Progenitor cell of endocrine pancreas (in vitro differentiated cells): ENCODE measurements around the gene ARAP1. TPM values are rescaled to one million over a fixed set of nuclear protein-coding genes. Genes with fewer than 3 reads are reported as not detected.

ENCODE experiments used
- DNase-seq: peaks from one replicate; pipeline ENCODE4 v3.0.0; 2021; ENCODE audit warnings: low spot score; ENCODE audit not compliant: unreplicated experiment
- H3K27ac Mint-ChIP-seq: 2 replicates; pipeline ENCODE4 v1.8.0; 2021; ENCODE audit warnings: mild to moderate bottlenecking, moderate library complexity, mixed read lengths
- H3K27me3 Mint-ChIP-seq: 2 replicates; pipeline ENCODE4 v1.8.0; 2021; ENCODE audit warnings: mixed read lengths
- H3K36me3 Mint-ChIP-seq: 2 replicates; pipeline ENCODE4 v1.8.0; 2022; ENCODE audit warnings: mixed read lengths; ENCODE audit not compliant: insufficient read depth
- H3K4me1 Mint-ChIP-seq: 2 replicates; pipeline ENCODE4 v1.8.0; 2021; ENCODE audit warnings: low read depth, mixed read lengths
- H3K4me3 Mint-ChIP-seq: 2 replicates; pipeline ENCODE4 v1.8.0; 2021; ENCODE audit warnings: low read depth, mild to moderate bottlenecking, moderate library complexity, mixed read lengths
- H3K9me3 Mint-ChIP-seq: 2 replicates; pipeline ENCODE4 v1.8.0; 2021; ENCODE audit warnings: low read depth, mixed read lengths
- total RNA-seq: library from RNA; stranded (reverse); gene quantifications from 2 replicates; pipeline ENCODE4 v1.2.1, GENCODE V29; 2021
- TF ChIP-seq, protein P1 (sequence below): fragments of 200-600 bp; sonication (generic); IDR thresholded peaks from one replicate; pipeline ENCODE4 v1.5.0; 2021; ENCODE audit warnings: antibody characterized with exemption, mild to moderate bottlenecking; ENCODE audit not compliant: unreplicated experiment

The ARAP1 gene
- total RNA-seq, 1 donor from 2014 or later, result 86.7 TPM

DNA sequence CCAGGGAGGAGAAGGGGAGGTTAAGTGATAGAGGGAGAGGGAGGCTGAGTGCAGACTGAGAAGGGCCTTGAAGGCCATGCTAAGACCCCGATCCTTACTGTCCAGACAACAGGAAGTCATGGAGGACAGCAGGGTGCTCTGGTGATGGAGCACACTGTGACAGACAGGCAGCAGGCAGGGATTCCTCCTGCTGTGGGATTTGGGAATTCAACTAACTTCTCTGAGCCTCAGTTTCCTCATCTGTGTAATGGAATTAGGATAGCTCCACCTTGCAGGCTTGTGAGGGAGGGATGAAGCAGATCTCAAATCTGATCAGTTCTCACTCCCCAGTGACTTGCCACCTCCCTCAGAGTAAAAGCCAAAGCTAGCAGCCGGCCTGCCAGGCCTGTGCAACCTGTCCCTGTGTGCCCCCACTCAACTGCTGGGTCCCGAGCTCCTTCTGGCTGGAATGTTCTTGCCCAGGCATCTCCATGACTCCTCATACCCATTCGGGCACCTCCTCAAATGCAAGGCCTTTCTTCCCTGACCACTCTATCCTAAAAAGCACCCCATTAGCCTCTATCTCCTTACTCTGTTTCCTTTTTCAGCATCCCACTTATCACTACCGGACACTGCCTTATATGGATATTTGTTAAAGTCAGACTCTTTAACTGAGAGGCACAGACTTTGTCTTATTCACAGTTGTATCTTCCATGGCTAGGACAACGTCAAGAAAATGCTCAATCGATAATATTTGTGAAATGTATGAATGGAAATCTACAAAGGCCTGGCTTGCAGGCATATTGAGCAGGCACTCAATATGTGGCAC is 9.5 kb downstream of the ARAP1 start:
- Mint-ChIP-seq H3K9me3 (no peaks in the 10 kb centered on the region), H3K27ac (no peak overlapping the region), H3K4me1 (peaks cover 23% of the 10 kb centered on the region), H3K27me3 (no peaks in the 10 kb centered on the region), H3K4me3 (no peak overlapping the region), H3K36me3 (peaks cover 4% of the 10 kb centered on the region)
- TF ChIP-seq, protein P1, sequence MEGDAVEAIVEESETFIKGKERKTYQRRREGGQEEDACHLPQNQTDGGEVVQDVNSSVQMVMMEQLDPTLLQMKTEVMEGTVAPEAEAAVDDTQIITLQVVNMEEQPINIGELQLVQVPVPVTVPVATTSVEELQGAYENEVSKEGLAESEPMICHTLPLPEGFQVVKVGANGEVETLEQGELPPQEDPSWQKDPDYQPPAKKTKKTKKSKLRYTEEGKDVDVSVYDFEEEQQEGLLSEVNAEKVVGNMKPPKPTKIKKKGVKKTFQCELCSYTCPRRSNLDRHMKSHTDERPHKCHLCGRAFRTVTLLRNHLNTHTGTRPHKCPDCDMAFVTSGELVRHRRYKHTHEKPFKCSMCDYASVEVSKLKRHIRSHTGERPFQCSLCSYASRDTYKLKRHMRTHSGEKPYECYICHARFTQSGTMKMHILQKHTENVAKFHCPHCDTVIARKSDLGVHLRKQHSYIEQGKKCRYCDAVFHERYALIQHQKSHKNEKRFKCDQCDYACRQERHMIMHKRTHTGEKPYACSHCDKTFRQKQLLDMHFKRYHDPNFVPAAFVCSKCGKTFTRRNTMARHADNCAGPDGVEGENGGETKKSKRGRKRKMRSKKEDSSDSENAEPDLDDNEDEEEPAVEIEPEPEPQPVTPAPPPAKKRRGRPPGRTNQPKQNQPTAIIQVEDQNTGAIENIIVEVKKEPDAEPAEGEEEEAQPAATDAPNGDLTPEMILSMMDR, result no peak
- DNase-seq, result no peak

GRCh38 chr11:72741849-72742512 is 10.2 kb downstream of the ARAP1 start:
- H3K4me1 Mint-ChIP-seq, result peaks cover 23% of the 10 kb centered on the region
- H3K36me3 Mint-ChIP-seq, result peaks cover 8% of the 10 kb centered on the region
- H3K4me3 Mint-ChIP-seq, result no peak overlapping the region

DNA sequence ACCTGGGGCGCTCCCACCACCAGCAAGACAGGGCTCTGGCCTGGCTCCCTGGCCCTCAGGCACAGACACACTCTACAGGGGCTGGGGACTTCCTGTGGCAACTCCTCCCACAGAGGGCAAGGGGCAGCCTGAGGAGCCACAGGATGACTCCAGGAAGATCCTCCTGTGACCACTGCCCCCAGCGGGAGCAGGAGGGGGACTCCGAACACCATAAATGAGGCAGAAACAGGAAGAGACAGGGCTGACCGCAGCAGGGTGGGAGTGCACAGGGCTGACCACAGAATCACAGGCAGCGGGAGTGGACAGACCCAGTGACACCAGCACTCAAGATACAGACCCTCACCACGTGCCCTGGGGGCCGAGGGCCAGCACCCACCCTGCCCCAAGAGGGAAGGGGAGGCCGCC is 10.8 kb downstream of the ARAP1 start:
- H3K27me3 Mint-ChIP-seq, result no peaks in the 10 kb centered on the region
- no peak for DNase-seq
- peaks cover 25% of the 10 kb centered on the region for H3K4me1 Mint-ChIP-seq
- peak overlapping the region; percentile 90 for H3K27ac Mint-ChIP-seq
- H3K9me3 Mint-ChIP-seq, result no peaks in the 10 kb centered on the region
- peaks cover 8% of the 10 kb centered on the region for H3K36me3 Mint-ChIP-seq
- no peak overlapping the region for H3K4me3 Mint-ChIP-seq
- TF ChIP-seq, protein P1, result no peak

More at GRCh38 chr11:72741849-72742512, 10.2 kb downstream of the ARAP1 start:
- Mint-ChIP-seq H3K27ac (peak overlapping the region; percentile 42), H3K27me3 (no peaks in the 10 kb centered on the region), H3K9me3 (no peaks in the 10 kb centered on the region)
- DNase-seq, result no peak
- TF ChIP-seq, protein P1, result no peak

DNA sequence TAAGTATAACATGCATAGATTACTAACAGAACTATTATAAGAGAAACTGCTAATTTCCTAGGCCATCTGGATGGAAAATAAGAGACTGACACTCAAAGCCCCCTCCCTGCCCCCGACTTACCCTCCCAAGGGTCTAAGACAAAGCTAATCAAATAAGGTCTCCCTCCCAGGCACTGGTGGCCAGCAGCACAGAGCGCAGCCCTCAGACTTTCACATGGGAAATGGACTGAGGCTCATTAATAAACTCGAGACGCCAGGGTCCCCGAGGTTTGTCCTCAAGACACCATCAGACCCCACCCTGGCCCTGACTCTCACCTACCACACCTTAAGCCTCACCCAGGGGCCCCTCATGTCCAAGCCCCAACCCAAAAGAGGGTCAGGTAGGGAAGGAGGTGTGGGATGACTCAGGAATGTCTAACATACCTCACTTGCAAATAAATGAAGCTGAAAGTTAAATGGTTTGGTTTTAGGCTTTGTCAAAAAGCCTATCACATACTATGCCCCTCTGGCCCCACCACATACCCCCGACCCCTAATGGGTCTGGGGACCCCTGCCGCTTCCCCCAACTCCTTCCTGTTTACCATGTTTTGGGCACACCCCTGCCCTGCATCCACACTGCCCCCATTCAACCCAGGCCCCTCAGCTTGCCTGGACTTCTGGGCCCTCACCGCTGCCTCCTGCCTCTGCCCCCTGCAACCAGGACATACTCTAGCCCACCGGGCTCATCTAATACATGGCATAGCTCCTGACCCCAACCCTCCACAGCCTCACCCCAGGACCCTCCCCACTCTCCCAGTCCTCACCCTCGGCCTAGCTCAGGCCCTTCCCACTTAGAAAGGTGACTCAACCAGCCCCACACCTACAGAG is 11.4 kb downstream of the ARAP1 start:
- no peaks in the 10 kb centered on the region for H3K27me3 Mint-ChIP-seq
- no peaks in the 10 kb centered on the region for H3K9me3 Mint-ChIP-seq
- H3K27ac Mint-ChIP-seq, result peak overlapping the region; percentile 90
- DNase-seq, result no peak
- H3K4me3 Mint-ChIP-seq, result no peak overlapping the region
- H3K36me3 Mint-ChIP-seq, result peaks cover 8% of the 10 kb centered on the region
- TF ChIP-seq, protein P1, result no peak
- H3K4me1 Mint-ChIP-seq, result peaks cover 27% of the 10 kb centered on the region

GRCh38 chr11:72740060-72740424 is 12.2 kb downstream of the ARAP1 start:
- no peak for DNase-seq
- no peak overlapping the region for H3K27ac Mint-ChIP-seq
- H3K4me3 Mint-ChIP-seq, result no peak overlapping the region
- peaks cover 29% of the 10 kb centered on the region for H3K4me1 Mint-ChIP-seq
- no peaks in the 10 kb centered on the region for H3K9me3 Mint-ChIP-seq
- H3K27me3 Mint-ChIP-seq, result no peaks in the 10 kb centered on the region
- TF ChIP-seq, protein P1, result no peak
- peaks cover 8% of the 10 kb centered on the region for H3K36me3 Mint-ChIP-seq
